ES-I3 (cell line): ENCODE results near the gene RAB20.
"Not testable (repeated sequence)": the region's sequence is repeated elsewhere in the genome, so short reads cannot be mapped to it uniquely, and the experiment has no call there.

Experiments used
- H3K36me3 ChIP-seq: 2 replicates; pipeline ENCODE4 v1.6.1; 2013; ENCODE audit warnings: mild to moderate bottlenecking, low read length, control low read depth, moderate library complexity; ENCODE audit not compliant: insufficient read depth
- H3K4me1 ChIP-seq: 2 replicates; pipeline ENCODE4 v1.6.1; 2013; ENCODE audit warnings: mild to moderate bottlenecking, control low read depth, low read length; ENCODE audit not compliant: insufficient read depth
- H3K9ac ChIP-seq: 2 replicates; pipeline ENCODE4 v1.6.1; 2013; ENCODE audit warnings: low read depth, mild to moderate bottlenecking, low read length, moderate library complexity
- H3K9me3 ChIP-seq: 2 replicates; pipeline ENCODE4 v1.6.1; 2013; ENCODE audit warnings: mild to moderate bottlenecking, low read length, moderate library complexity; ENCODE audit not compliant: control insufficient read depth, insufficient read depth

RAB20 gene

DNA sequence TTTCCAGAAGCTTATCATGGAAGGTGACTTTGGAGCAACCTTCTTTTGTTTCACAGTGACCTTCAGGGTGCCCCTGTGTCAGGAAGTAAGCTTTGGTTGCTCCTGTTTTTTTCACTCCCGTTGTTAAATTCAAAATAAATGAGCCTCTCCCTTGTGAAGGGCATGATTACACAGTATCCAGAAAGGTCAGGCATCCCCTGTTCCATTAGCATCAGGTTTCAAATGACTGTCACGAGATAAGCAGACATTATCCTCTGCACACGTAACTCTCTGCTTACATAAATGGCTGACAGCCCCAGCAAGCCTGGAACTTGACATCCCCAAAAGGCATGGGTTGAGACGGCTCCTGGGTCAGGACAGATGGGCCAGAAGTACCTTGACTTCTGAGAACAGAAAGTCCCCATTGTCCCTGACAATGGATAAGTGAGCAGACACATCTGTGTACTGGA is 52.0 kb downstream of the RAB20 start:
- Histone ChIP-seq H3K9me3 (no peaks in the 10 kb centered on the region), H3K36me3 (peaks cover 28% of the 10 kb centered on the region), H3K4me1 (no peaks in the 10 kb centered on the region; the same call in 1 of the 2 replicates), H3K9ac (no peak overlapping the region)

DNA sequence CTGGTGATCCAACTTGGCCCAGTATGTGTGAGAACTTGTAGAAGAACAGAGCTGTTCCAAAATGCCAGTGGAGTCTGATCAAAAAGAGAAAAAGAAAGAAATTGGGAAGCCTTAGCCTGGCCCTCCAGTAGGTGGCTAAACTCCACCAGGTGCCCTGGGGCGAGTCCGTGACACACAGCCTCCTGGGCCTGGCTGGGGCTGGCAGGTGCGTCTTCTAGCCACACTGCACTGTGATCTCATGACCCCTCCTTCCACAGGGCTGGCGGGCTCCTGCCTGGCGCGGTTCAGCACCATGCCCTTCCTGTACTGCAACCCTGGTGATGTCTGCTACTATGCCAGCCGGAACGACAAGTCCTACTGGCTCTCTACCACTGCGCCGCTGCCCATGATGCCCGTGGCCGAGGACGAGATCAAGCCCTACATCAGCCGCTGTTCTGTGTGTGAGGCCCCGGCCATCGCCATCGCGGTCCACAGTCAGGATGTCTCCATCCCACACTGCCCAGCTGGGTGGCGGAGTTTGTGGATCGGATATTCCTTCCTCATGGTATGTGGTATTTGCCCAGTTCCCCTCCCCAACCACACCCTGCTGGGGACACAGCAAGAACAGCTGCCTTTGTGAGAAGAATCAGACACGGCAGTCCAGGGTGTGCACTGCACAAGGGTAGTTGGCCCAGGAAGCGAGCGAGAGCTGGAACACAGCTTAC is 53.7 kb downstream of the RAB20 start:
- peaks cover 32% of the 10 kb centered on the region for H3K36me3 ChIP-seq
- no peaks in the 10 kb centered on the region for H3K9me3 ChIP-seq
- no peak overlapping the region for H3K9ac ChIP-seq
- H3K4me1 ChIP-seq = no peaks in the 10 kb centered on the region; the same call in 1 of the 2 replicates

DNA sequence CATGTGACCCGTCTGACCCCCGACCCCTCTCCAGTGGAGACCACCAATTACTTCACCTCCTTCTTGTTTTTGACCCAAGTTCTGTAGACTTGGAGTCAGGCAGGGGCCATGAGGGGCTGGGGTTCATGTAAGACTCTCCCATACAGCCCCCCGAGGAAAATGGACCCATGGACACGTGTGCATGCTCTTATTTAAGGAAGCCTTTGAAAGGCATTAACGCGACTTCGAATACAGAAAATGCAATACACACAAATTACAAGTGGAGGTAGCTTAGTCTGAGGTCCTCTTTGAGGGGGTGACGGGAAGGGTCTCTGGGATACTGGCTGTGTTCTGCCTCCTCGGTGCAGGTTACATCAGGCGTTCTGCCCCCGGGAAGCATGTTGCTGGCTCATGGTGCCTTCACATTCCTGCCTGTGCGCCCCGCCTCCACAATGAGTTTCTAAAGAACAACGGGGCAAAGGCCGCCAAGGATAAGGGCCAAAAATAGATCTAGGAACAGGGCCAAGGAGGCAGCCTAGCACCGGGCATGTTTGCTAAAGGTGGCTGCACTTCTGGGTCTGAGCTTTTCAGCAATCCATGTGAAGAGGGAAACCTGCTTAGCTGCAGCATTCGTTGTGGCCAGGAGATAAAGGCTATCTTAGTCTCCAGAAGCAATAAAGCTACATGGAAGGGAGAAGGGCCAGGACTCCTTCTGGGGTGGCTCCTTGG is 54.5 kb downstream of the RAB20 start:
- no peaks in the 10 kb centered on the region for H3K9me3 ChIP-seq
- H3K9ac ChIP-seq = no peak overlapping the region
- H3K4me1 ChIP-seq = no peaks in the 10 kb centered on the region; the same call in 1 of the 2 replicates
- H3K36me3 ChIP-seq = peaks cover 29% of the 10 kb centered on the region

DNA sequence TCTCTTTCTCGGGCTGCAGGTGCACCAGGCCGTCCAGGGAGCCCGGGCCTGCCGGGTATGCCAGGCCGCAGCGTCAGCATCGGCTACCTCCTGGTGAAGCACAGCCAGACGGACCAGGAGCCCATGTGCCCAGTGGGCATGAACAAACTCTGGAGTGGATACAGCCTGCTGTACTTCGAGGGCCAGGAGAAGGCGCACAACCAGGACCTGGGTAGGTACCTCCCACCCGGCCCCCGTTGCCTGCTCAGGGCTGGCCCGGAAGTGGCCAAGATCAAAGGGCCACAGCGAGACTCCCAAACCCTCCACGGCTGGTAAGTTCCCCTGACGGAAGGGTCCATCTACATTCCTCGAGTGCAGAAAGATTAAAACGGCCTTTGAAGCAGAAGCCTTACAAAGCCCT is 55.1 kb downstream of the RAB20 start:
- no peak overlapping the region for H3K9ac ChIP-seq
- no peaks in the 10 kb centered on the region for H3K9me3 ChIP-seq
- H3K36me3 ChIP-seq = peaks cover 31% of the 10 kb centered on the region
- no peaks in the 10 kb centered on the region; the same call in 1 of the 2 replicates for H3K4me1 ChIP-seq

DNA sequence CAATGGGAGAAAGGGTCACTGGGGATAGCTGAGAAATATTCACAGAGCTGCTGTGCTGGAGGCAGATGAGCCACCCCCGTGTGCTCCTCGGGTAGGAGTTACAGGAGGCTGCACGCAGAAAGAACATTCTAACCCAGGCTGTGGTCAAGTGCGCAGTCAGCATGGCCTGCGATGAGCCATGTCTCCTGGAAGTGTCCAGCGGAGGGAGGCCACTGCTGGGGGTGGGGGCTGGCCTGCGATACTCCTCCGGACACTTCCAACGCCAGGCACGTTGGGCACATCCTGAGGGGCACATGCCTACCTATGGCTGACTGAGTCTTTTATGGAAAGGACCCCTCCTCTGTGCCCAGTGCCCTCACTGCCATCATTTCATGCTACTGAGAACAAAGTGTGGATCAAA is 55.9 kb downstream of the RAB20 start:
- Histone ChIP-seq H3K9ac (no peak overlapping the region), H3K4me1 (no peaks in the 10 kb centered on the region; the same call in 1 of the 2 replicates), H3K9me3 (no peaks in the 10 kb centered on the region), H3K36me3 (peaks cover 39% of the 10 kb centered on the region)

DNA sequence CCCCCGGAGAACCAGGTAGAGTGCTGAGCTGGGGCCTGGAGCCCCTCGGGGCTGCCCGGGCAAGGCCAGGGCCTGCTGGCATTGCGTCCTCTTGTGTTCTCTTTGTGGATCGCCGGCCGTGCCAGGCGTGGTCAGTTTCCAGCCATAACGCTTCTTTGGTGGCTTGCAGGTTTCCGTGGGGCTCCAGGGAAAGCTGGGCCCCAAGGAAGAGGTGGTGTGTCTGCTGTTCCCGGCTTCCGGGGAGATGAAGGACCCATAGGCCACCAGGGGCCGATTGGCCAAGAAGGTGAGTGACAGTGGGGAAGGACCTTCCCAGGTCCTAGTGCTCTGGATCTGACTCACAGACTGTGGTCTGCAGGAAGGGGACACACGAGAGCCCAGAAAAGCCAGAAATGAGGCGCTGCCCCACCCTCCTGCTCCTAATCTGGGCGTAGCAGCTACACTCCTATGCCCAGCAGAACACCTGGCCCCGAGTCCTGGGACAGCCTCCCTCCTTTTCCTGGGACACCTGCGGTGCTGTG is 57.5 kb downstream of the RAB20 start:
- H3K9ac ChIP-seq = no peak overlapping the region
- H3K9me3 ChIP-seq = no peaks in the 10 kb centered on the region
- H3K4me1 ChIP-seq = no peaks in the 10 kb centered on the region
- peaks cover 41% of the 10 kb centered on the region for H3K36me3 ChIP-seq

DNA sequence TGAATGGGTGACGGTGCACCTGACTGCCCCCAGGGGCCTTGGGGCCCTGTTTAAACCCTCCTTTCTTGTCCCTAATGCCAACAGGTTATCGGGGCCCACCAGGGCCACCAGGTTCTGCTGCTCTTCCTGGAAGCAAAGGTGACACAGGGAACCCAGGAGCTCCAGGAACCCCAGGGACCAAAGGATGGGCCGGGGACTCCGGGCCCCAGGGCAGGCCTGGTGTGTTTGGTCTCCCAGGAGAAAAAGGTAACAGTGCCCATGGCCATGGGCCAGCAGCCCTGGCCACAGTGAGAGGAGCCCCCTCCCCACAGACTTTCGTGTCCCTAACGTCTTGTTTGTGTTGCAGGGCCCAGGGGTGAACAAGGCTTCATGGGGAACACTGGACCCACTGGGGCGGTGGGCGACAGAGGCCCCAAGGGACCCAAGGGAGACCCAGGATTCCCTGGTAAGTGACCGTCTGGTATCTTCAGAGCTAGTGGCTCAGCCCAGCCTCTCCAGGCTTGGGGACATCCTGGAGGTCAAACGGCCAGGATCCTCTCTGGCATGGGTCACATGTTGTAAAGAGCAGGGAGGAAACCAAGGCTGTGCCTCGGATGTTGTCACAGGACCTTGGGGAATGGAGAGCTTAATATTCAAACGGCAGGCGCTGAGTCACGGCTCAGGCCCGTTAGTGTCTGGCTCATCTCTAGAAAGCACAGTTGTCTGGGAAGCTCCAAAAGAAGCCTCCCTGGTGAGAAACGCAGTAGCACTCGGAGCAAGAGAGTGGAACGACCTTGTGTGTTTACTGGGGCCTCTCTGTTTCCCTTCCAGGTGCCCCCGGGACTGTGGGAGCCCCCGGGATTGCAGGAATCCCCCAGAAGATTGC is 58.3 kb downstream of the RAB20 start:
- H3K4me1 ChIP-seq = no peaks in the 10 kb centered on the region
- no peak overlapping the region for H3K9ac ChIP-seq
- H3K36me3 ChIP-seq = peaks cover 46% of the 10 kb centered on the region
- H3K9me3 ChIP-seq = no peaks in the 10 kb centered on the region

DNA sequence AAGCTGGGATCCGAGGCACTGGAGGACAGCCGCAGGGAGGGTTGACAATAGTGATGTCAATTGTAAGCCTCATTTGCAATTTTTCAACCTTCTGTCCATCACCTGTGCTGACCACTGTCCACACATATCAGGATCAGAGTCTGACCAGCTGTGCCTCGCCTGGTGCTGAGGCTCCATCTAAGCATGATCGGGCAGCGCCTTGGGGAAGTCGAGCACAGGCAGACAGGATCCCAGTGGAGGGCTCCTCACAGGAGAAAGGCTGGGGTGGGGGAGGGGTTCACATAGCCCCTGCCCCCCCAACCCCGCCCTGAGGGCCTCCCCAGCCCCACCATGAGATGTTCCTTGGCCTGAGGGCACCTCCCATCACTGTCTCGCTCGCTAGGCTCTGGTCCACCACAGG is 60.3 kb downstream of the RAB20 start:
- H3K36me3 ChIP-seq = peaks cover 50% of the 10 kb centered on the region
- H3K9me3 ChIP-seq = no peaks in the 10 kb centered on the region
- no peak overlapping the region for H3K9ac ChIP-seq
- H3K4me1 ChIP-seq = no peaks in the 10 kb centered on the region

DNA sequence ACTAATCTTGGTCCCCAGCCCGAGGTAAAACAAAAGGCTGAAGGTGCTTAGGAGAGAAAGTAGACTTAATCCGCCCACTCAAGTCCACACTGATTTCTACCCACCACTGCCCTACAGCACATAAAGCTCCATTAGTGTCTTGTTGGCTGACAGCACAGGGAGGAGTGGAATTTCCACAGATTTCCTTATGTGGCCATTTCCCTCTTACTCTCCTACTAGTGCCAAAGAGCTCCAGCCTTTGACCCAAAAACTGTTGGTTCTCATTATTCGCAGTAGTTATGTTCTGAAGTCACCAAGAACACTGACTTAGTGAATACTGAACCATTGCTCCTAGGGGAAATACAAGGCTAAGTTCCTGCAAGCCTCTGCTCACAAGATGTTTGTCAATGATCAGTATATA is 61.2 kb downstream of the RAB20 start:
- Histone ChIP-seq H3K9ac (no peak overlapping the region), H3K36me3 (peaks cover 53% of the 10 kb centered on the region), H3K4me1 (no peaks in the 10 kb centered on the region), H3K9me3 (no peaks in the 10 kb centered on the region)

DNA sequence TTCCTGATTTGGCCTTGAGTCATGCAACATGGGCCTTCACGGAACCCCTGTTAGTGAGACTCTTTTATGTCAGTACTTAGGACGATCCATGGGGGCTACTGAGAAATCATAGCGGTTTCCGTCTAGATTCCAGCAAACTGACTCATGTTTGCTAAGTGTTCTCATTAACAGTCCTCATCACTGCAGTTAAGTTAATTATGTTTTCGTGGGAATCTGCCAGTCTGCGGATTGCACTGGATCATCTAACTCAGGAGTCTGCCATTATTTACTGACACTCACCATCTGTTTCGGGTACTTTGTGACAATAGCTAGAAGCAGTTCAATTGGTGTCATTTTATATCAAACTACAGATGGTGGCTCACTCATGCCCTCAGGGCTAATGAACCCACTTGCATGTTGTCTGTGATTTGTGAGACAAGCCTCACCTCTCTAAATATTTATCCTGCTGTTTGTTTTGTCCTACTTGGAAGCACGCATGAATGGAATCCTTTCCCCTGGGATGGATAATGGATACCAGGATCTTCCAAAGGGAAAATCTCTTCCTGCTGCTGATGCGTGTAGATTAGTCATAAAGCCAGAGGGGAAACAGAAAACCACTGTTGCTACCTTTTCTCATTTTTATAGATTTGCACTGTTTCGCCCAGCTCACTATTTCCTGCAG is 61.8 kb downstream of the RAB20 start:
- H3K9ac ChIP-seq = no peak overlapping the region
- H3K4me1 ChIP-seq = no peaks in the 10 kb centered on the region
- peaks cover 55% of the 10 kb centered on the region for H3K36me3 ChIP-seq
- H3K9me3 ChIP-seq = no peaks in the 10 kb centered on the region

DNA sequence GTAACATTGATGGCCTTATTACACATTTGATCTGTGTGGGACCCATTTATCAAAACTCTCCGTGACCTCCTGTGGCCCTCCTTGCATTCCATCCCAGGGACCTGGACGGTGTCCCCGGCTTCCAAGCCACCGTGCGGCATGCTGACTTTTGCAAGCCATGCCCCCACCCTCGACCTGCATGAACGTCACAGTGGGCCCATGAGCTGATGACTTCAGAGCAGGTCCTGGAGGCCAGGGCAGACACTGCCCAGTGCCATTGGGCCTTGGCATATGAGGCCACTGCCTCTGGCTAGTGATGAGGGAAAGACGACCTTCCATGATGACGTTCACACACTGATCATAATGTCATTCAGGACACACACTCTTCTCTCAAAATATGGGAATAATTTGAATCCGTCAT is 62.8 kb downstream of the RAB20 start:
- H3K4me1 ChIP-seq = no peaks in the 10 kb centered on the region
- H3K9ac ChIP-seq = no peak overlapping the region
- peaks cover 57% of the 10 kb centered on the region for H3K36me3 ChIP-seq
- H3K9me3 ChIP-seq = no peaks in the 10 kb centered on the region

DNA sequence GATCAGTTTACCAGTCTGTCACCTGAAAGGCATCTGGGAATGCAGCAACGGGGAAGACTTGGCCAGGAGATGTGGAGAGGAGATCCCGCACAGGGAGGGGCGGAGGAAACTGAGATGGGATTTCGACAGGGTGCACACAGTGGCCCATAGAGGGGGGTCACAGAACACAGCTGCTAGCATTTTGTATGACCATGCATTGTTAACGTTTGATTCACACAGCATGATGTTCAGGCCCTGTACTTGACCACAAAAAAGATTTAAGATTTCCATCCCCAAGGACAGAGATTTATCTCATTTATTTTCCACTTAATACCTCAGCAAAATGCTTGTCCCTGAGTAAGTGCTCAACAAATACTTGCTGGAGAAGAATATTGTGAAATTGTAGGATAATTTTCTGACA is 63.2 kb downstream of the RAB20 start:
- Histone ChIP-seq H3K4me1 (no peaks in the 10 kb centered on the region), H3K9me3 (no peaks in the 10 kb centered on the region), H3K36me3 (peaks cover 55% of the 10 kb centered on the region), H3K9ac (no peak overlapping the region)

DNA sequence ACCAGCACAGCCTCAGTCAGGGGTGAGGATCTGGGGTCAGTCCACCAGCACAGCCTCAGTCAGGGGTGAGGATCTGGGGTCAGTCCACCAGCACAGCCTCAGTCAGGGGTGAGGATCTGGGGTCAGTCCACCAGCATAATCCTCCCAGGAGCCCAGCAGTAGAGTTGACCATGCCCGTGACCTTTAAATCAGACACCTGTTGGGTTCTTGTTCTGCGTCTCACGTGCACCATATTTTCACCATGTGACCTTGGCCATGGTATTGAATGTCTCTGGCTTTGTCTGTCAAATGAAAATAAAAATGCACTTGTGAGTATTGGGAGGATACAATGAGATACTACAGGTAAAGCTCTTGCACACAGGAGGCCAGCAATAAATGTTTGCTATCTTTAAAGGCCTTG is 63.6 kb downstream of the RAB20 start:
- H3K4me1 ChIP-seq, H3K9ac ChIP-seq, H3K9me3 ChIP-seq: not testable (repeated sequence)
- H3K36me3 ChIP-seq = peaks cover 51% of the 10 kb centered on the region

DNA sequence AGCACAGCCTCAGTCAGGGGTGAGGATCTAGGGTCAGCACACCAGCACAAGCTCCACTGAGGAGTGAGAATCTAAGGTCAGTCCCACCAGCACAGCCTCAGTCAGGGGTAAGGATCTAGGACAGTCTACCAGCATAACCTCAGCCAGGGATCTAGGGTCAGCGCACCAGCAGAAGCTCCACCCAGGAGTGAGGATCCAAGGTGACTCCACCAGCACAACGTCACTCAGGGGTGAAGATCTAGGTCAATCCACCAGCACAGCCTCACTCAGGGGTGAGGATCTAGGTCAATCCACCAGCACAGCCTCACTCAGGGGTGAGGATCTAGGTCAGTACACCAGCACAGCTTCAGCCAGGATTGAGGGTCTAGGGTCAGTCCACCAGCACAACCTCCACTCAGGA is 64.5 kb downstream of the RAB20 start:
- no peak overlapping the region for H3K9ac ChIP-seq
- peaks cover 51% of the 10 kb centered on the region for H3K36me3 ChIP-seq
- no peaks in the 10 kb centered on the region for H3K4me1 ChIP-seq
- no peaks in the 10 kb centered on the region for H3K9me3 ChIP-seq
